Suppressor macrophage (primary cell): ENCODE results near the gene CHD6.

ENCODE experiments used
- DNase-seq, 4 experiments: peaks; one replicate each; pipeline ENCODE4 v3.0.0-alpha.2; 2020 to 2022

CHD6 gene

DNA sequence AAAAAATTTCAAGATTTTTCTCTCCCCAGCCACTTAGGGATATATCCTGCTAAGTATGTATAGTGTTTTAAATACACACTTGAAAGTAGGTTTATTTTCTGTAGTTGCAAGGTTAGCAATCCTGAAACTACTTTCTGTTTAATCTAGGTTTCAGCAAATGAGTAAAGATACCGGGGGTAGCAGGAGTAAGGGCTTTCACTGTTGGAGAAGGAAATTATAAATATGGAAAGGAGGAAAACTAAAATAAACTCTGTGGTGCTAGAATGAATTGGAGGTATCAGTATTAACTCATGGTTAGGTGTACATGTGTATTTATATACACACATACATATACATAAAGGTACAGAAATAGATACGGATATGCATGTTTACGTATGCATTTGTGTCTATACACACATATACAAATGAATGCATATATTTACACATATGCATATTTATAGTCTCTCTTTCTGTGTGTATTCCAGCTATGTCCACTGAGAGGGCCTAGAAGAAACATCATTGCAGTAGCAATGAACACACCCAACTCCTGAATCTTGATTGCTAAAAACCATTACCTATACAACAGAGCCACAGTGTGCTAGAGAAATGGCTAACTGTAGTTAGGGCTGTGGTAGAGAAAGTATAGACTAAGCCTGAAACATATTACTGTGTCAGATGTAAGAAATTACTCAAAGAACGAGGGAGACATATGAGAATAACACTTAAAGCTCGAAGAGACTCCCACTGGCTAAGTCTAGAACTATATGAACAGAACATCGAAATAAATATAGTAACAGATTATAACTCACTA lies 155.6 kb downstream of the CHD6 start:
- no peak for DNase-seq

DNA sequence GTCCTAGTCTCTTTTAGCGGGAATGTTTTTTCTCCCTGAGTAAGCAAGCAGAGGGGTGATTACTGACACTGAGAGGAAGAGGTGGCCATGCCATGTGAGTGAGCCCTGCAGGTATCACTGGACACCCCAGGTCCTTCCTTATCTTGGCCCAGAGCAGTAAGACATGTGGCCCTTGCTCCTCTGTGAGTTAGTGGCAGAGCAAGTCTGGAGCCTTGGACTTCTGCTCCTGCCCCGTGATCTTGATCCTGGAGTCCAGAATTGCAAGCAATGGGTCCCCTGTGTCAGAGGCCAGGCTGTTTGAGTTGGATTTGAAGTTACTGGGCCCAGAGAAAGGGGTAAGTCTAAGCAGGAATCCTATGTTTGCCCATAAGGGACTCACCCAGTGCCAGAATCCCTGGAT lies 159.4 kb downstream of the CHD6 start:
- no peak for DNase-seq

DNA sequence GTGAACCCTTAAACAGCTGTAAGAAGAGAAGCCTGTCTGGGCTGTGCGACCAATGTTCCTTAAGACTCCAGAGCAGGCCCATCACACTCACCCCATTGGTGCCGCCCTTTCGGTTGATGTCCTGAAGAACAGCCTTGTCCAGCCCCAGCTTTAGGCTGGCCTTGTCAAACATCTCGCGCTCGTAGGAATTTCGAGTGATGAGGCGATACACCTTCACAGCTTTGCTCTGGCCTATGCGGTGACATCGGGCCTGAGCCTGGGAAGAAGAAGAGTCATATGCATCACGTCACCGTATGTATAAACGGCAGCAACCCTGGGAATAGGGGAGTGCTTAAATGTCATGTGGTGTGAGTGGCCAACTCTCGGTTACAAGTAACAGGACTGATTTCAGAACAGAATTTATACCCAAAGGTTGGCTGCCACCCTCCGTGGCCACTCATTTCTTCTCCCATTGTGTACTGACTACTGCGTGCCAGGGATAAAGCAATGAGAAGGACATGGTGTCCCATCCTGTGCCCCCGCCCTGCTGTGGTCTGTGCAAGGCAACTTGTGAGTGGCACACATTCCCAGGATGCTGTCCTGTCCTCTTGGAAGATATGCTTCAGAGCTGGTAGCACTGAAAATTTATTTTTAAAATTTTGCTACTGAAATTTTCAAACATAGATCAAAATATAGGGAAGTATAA lies 160.9 kb downstream of the CHD6 start:
- no peak for DNase-seq

DNA sequence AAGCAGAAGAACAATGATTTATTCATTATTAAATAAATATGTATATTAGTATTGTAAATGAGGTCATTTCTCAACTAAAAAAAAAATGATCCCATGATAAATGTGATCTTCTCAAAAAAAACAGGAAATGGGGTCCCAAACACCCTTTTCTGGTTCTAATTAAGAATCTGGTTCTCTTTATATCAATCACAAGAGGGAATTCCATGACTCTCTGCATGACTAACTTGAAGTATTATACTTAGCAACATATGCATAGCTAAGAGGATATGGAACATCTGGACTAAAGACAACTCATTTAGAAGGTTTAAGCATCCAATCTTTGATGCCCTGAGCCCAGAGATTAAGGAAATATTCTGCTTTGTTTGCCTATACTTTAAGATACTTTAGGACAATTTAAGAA lies 161.8 kb downstream of the CHD6 start:
- DNase-seq = no peak

DNA sequence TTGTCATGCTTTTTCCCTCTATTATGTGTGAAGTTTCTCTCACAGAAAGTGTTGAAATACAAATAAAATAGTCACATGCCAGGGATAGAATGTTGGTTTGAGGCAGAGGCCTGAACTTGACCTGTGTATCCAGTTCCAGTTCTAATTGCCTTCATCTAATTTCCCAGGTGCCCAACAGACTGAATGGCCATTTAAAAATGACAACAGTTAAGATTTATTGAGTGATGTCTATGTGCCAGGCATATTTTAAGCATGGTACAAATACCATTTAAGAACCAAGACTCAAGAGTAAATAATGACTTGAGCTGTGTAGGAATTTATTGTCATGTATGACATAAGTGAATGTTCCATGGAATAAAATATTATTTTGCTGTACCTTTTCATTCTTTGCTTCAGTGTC lies 163.9 kb downstream of the CHD6 start:
- DNase-seq = no peak

DNA sequence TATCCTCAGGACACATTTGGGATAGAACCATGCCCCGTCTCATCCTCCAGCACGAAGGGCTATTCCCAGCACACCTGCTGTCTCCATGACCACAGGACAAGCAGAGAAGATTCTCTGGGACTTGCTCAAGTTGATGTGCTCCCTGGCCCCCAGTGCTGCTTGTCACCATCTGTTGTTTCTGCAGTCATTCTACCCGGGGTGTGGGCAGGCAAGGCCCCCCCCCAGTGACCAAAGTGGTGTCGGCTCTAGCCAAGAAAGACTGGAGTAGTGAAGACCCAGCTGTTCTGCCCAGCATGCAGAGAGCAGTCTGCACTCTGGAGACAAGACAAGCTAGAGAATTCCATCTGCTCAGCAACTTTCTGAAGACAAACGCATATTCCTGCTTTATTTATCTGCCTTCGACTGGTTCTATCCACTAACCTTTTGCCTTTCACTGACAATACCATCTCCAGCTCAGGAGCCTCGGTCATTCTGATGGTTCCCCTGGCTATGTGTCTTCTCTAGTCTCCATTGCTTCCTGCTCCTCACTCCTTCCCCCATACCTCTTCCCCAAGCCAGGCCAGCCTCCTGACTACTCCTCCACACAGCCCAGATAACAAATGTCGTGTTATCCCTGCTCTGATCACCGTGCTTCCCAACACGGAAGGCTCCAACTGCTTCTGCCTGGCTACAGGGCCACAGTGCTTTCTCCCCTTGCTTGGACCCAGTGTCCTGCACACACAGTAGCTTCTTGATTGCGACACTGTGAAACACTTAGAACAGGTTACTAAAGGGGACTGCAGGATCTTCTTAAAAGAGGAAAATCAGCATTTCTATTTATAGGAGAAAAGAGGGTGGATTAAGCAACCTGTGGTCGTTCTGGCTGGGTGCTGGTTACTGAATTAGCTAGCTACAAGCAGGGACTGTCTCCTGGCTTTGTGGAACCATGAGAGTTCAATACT lies 164.9 kb downstream of the CHD6 start:
- no peak for DNase-seq

DNA sequence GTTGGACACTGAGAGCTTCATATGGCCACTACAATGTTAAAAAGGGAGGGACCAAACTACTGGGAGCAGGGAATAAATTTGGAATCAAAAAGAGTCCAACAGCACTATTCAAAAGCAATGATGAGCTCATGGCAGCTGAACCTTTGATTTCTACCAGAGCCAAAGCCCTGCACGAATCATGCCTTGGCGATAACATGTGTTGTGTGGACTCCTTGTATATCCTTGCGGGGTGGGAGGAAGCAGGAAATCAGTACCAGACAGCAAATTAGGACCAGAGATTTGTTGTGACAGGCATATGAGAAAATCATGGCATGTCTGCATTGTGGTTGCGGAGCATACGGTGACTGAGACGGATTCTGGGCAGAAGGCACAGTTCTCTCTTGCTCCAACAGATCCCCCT lies 166.0 kb downstream of the CHD6 start:
- no peak for DNase-seq

DNA sequence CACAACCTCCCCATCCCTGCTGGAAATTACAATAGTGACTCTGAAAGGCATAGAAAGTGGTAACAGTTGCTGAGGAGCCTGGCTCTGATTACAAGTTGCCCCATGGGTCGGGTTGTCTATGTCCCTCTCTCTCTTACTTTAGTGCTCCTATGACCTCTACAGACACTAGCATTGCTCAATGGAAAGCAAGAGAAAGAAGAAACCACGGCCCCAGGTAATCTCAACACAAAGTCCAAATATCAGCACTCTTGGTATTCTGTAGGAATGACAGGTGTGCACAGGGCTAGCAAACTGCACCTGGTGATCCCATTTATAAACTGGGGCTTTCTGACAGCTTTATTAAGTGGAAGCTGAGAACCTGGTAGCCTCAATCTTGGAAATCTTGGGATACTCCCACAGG lies 171.2 kb downstream of the CHD6 start:
- DNase-seq = no peak

DNA sequence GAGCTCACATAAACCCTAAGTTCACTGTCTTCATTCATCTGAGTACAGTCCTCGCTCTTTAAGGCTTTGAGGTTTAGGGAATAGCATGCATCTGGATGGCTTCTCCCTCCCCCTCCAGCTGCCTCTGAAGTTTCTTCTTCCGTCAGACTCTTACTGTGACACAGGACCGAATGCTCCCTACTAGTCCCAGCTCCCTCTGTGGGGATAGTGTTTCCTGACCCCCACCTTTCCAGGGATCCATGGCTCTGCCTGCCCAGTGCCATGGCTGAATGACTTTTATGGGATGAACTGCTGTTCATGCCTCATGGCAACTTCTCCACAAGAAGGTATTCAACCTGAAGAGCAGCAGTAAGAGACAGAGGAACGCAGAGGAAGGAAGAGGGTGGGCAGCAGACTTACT lies 171.7 kb downstream of the CHD6 start:
- DNase-seq = no peak

DNA sequence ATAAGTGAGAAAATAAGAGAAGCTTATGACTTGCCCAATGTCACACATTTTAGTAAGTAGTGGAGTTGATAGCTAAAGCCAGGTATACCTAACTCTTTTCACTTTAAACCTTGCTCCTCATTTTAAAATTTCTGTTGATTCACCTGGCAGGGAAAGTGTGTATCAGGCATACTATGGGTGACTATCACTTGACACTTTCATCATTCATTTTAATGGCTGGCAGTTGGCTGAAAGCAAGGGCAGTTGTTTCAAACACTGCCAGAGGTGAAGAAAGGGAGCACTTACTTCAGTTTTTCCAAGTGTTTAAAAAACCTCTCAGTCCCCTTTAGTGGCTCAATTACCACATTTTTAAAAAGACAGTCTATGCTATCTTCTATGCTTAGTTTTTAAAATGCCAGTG lies 173.4 kb downstream of the CHD6 start:
- DNase-seq = no peak

DNA sequence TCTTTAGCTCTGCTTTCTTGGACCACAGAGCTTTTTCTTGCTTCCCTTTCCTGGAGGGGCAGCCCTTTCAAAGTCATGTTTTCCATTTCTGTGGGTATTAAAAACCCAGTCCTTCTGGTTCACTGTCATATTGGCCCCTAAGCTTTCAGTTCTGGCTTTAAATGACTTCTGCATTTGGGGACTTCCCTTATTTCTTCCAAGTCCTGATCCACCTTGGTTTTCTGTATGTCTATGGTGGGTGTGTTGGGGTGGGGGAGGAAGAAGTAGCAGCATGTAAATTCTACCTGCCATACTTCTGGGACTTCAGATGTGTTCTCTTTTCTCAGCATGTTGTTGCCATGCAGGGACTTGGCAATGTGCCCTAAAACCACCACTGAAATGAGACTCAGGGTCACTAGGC lies 174.5 kb downstream of the CHD6 start:
- peak; percentile 34 to 55 (median 42) for DNase-seq

DNA sequence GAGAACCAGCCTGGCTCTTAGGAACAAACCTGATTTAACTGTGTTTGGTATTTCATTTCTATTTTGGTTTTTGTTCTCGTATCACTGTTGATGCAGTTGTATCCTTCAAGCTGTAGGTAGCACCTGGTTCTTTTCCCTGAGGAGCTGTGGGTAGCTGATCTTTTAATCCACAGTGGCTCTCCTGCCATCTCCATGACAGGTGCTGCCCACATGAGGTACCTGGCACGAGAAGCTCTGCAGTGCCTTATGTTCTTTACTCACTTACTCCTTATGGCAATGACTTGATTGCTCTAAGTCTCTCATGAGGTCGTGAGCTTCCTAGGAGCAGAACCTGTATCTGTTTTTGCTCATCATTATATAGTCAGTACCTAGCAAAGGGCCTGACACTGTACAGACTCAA lies 177.3 kb downstream of the CHD6 start:
- no peak for DNase-seq

DNA sequence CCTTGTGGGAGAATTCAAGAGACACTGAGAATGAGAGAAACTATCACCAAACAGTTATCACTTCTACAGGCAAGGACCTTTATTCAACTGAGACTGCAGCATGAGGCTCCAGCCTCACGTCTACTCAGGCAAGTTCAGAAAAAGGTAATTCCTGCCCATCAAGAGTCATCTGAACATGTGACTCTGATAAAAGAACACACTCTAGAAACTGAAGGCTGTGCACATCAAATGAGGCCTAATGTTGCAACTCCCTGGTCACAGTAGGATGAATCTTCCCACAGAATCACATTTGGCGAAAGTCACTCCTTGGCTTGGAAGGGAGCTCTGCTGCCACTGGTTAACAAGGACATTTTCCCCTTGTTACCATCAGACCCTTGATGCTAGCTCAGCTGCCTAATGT lies 180.3 kb downstream of the CHD6 start:
- peak in 3 of 4 experiments; percentile 9 to 26 (median 13) for DNase-seq

DNA sequence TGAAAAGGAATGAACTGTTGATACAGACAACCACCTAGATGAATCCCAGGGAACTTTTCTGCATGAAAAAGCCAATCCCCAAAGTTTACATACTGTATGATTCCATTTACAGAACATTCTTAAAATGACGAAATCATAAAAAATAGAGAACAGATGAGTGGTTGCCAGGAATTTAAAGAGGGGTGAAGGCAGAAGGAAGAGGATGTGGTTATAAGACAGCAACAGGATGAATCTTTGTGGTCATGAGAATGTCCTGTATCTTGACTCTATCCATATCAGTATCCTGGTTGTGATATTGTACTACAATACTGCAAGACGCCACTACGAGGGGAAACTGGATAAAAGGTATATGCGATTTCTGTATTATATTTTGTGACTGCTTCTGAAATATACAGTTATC lies 181.5 kb downstream of the CHD6 start:
- DNase-seq = peak in 3 of 4 experiments; percentile 3 to 23 (median 15)

DNA sequence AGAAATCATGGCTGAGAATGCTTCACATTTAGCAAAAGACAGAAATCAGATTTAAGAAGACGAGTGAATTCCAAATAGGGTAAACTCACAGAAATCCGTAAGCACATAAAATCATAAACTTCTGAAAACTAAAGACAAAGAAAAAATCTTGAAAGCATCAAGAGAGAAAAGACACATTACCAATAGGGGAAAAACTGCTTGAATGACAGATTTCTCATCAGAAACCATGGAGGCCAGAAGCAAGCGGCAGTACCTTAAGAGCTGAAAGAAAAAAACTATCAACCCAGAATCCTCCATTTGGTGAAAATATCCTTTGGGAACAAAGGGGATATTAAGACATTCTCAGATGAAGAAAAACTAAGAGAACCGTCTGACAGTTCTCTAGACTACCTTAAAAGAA lies 185.0 kb downstream of the CHD6 start:
- no peak for DNase-seq

DNA sequence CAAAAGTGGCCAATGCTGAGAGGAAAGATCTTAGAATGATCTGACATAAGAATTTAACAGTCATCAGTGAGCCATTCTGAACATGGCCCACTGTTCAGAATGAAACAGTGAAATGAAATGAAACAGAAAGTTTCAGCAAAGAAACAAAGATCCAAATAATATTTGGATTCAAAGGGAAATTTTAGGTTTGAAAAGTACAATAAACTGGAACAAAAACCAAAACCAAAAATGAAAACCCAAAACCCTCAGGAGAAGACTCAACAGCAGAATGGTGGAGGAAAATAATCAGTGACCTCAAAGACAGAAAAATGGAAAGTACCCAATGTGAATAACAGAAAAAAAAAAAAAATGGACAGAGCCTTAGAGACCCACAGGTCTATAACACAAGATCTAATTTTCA lies 185.4 kb downstream of the CHD6 start:
- no peak for DNase-seq

DNA sequence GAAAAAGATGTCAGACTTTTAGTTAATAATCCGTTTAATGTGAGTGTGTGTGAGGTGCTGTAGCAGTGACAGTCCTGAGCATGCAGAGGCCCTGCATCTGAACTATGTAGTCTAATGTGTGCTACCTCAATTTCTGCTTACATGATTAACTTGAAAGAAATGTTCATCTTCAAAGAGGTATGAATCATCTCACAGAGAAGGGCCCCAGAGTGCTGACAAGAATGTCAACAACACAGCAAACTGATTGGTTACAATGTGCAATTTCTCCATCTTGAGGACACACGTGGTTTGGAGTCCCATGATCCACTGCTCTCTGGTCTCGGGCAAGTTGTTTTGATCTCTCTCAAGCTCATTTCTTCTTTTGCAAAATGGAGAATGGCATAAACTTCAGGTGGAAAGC lies 189.9 kb downstream of the CHD6 start:
- DNase-seq = no peak

DNA sequence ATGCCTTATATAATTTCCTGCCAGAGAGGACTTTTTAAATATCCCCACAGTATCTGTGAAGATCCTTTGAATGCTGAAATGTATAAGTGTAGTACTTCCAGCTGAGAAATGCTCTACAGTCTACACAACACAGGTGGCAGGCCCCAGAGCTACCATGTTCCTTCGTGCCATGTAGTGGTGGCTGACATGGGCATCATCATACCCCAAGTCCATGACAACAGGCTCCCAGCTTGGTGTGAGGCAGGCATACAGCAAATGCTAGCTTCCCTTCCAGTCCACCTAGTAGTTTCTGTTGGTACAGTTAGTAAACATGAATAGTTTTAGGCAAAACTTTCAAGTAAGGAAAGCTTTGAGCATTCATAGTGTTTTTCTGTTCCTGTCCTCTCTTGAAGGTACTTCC lies 190.3 kb downstream of the CHD6 start:
- no peak for DNase-seq

DNA sequence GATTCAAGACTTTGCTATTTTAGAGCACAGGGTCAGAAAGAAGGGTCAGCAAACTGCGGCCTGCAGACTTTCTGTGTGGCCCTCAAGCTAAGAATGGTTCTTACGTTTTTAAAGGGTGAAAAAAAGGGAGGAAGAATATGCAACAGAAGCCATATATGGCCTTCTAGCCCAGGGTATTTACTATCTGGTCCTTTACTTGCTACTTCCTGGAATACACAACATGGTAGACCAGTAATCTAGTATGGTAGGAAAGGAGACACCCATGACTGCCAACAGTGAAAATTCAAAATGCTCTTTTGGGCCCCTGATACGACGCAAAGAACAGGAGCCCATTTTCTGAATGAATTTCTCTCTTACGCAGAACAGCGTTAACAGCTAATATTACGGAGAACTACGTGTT lies 191.2 kb downstream of the CHD6 start:
- DNase-seq = no peak

DNA sequence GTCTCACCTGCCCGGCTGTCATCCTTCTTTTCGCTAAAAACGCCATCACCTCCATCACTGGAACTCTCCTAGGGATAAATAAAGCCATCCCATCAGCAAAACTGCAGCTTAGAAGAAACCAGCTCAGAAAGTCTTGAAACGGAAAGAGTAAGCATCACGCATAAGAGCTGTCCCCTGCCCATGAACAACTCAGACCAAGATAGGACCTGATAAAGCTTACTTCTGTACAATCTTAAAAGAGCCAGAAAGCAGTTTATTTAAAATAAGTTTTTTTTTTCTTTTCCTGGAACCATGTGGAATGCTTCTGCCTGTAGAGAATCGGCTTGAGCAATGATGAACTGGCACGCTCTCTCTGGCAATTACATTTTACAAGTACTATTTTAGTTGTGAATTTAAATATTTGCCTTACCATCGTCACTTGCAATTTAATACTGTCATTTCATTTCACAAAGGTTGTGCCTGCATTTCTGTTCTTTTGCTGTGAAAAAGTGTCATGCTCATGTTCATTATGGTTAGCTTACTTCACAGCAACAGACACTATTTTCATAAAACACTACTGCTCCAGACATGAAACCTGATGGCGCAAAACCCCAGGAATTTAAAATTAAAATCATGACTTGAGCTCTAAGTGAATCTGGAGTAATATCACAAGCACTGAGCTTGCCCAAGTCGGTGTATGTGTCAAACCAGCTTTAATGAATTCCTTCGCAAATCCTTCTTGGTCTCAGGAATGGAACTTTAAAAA lies 191.9 kb downstream of the CHD6 start:
- no peak for DNase-seq

DNA sequence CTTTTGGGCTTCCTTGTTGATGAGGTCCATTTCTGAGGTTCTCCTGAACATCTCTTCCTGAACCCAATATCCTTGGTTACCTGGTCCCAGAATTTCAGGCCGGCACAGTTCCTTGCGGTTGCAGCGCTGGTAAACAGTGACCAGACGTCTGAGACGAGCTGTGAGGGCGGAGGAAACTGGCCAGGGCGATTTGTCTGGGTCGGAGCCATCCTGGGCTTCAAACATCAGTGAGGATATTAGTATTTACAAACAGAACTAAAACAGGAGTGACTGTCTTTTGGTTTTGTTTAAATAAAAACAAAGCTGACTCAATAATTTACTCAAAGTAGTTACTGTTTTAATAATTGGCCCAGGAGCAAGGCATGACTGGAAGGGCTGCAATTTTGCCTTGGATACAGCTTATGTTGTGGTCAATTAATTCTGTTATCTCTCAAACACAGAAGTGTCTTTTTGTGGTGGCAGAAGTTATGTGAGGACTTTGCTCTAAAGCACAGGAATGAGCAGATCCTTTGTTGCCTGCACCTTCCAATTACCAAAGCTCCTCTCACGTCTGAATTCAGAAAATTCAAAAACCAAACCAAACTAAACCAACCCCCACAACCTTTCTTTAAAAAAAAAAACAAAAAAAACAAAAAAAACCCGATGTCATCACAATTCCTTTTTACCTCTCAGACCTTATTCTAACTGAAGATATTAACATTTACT lies 192.8 kb downstream of the CHD6 start:
- no peak for DNase-seq

DNA sequence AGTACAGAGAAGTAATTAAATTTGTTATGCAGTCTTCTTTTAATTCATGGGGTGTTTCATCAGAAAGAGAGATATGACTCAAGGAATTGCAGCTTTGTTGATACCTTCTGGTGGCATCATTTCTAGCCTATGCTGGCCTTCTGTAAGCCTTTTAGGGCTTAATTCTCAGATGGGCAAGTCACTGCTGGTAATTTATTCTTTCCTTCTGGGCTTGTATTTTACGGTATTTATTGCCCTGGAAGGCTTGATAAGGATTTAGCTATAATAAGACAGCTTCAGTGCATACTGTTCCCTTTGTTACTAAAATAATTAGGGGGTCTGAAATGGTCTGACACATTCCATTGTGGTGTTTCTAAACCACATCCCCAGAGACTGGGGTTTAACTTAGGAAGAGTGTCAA lies 193.6 kb downstream of the CHD6 start:
- DNase-seq = no peak
